HEK293 (cell line): Measurements from ENCODE around the gene ARFGEF2.

Experiments
- ATF2 ChIP-seq: fragments of 450-650 bp; formaldehyde crosslinking; IDR thresholded peaks from 2 replicates; pipeline ENCODE4 v1.5.1; 2016; ENCODE audit warnings: missing biosample characterization, missing genetic modification characterization, low read depth
- BCL11A ChIP-seq: fragments of 450-650 bp; formaldehyde crosslinking; IDR thresholded peaks from 2 replicates; pipeline ENCODE4 v1.5.1; 2016; ENCODE audit warnings: low read depth, missing biosample characterization, missing genetic modification characterization
- HOXA7 ChIP-seq: sonication (generic); formaldehyde crosslinking; IDR thresholded peaks from 2 replicates; pipeline ENCODE4 v1.8.1; 2022; ENCODE audit warnings: missing genetic modification reagents, borderline replicate concordance
- INSM2 ChIP-seq: fragments of 450-650 bp; formaldehyde crosslinking; IDR thresholded peaks from 2 replicates; pipeline ENCODE4 v1.5.1; 2016; ENCODE audit warnings: missing biosample characterization, missing genetic modification characterization
- KLF7 ChIP-seq: fragments of 450-650 bp; formaldehyde crosslinking; IDR thresholded peaks from 2 replicates; pipeline ENCODE4 v1.5.1; 2016; ENCODE audit warnings: missing biosample characterization, missing genetic modification characterization, borderline replicate concordance
- SP2 ChIP-seq: fragments of 450-650 bp; formaldehyde crosslinking; IDR thresholded peaks from 2 replicates; pipeline ENCODE4 v1.5.1; 2016; ENCODE audit warnings: missing biosample characterization, missing genetic modification characterization
- SP7 ChIP-seq: fragments of 450-650 bp; formaldehyde crosslinking; IDR thresholded peaks from 2 replicates; pipeline ENCODE4 v1.5.1; 2016; ENCODE audit warnings: missing biosample characterization, missing genetic modification characterization
- ZBTB11 ChIP-seq: fragments of 450-650 bp; formaldehyde crosslinking; conservative IDR thresholded peaks from 2 replicates; pipeline ENCODE4 v1.5.1; 2016; ENCODE audit warnings: low read depth, missing biosample characterization, missing genetic modification characterization
- ZBTB7A ChIP-seq: fragments of 450-650 bp; formaldehyde crosslinking; IDR thresholded peaks from 2 replicates; pipeline ENCODE4 v1.5.1; 2016; ENCODE audit warnings: low read depth, missing biosample characterization, missing genetic modification characterization
- ZFHX2 ChIP-seq: fragments of 450-650 bp; formaldehyde crosslinking; conservative IDR thresholded peaks from 2 replicates; pipeline ENCODE4 v1.5.1; 2016; ENCODE audit warnings: missing biosample characterization, missing genetic modification characterization
- ZFP3 ChIP-seq: fragments of 450-650 bp; formaldehyde crosslinking; IDR thresholded peaks from 2 replicates; pipeline ENCODE4 v1.5.1; 2016; ENCODE audit warnings: low read depth, missing biosample characterization, missing genetic modification characterization
- ZNF184 ChIP-seq: fragments of 450-650 bp; IDR thresholded peaks from 2 replicates; pipeline ENCODE4 v1.5.1; 2018; ENCODE audit warnings: missing biosample characterization, mild to moderate bottlenecking, missing genetic modification characterization
- ZNF19 ChIP-seq: fragments of 450-650 bp; formaldehyde crosslinking; IDR thresholded peaks from 2 replicates; pipeline ENCODE4; 2016; ENCODE audit warnings: missing biosample characterization, missing genetic modification characterization, low read depth
- ZNF221 ChIP-seq: fragments of 450-650 bp; formaldehyde crosslinking; IDR thresholded peaks from 2 replicates; pipeline ENCODE4 v1.5.1; 2017; ENCODE audit warnings: missing biosample characterization, missing genetic modification characterization, borderline replicate concordance
- ZNF23 ChIP-seq: fragments of 450-650 bp; formaldehyde crosslinking; IDR thresholded peaks from 2 replicates; pipeline ENCODE4 v1.5.1; 2016; ENCODE audit warnings: missing biosample characterization, missing genetic modification characterization, borderline replicate concordance
- ZNF292 ChIP-seq: fragments of 450-650 bp; formaldehyde crosslinking; IDR thresholded peaks from 2 replicates; pipeline ENCODE4 v1.5.1; 2016; ENCODE audit warnings: low read depth, missing biosample characterization, missing genetic modification characterization, borderline replicate concordance
- ZNF311 ChIP-seq: fragments of 450-650 bp; formaldehyde crosslinking; IDR thresholded peaks from 2 replicates; pipeline ENCODE4 v1.5.1; 2017; ENCODE audit warnings: missing biosample characterization, missing genetic modification characterization, borderline replicate concordance
- ZNF48 ChIP-seq: fragments of 450-650 bp; formaldehyde crosslinking; IDR thresholded peaks from 2 replicates; pipeline ENCODE4 v1.5.1; 2016; ENCODE audit warnings: missing biosample characterization, missing genetic modification characterization
- ZNF521 ChIP-seq: fragments of 450-650 bp; formaldehyde crosslinking; IDR thresholded peaks from 2 replicates; pipeline ENCODE4 v1.5.1; 2017; ENCODE audit warnings: missing biosample characterization, mild to moderate bottlenecking, missing genetic modification characterization
- ZNF558 ChIP-seq: fragments of 450-650 bp; formaldehyde crosslinking; IDR thresholded peaks from 2 replicates; pipeline ENCODE4 v1.5.1; 2016; ENCODE audit warnings: missing biosample characterization, missing genetic modification characterization
- ZNF585B ChIP-seq: fragments of 450-650 bp; formaldehyde crosslinking; IDR thresholded peaks from 2 replicates; pipeline ENCODE4 v1.5.1; 2016; ENCODE audit warnings: missing biosample characterization, missing genetic modification characterization
- ZNF596 ChIP-seq: fragments of 450-650 bp; IDR thresholded peaks from 2 replicates; pipeline ENCODE4 v1.5.0; 2018; ENCODE audit warnings: missing biosample characterization, mild to moderate bottlenecking, missing genetic modification characterization, moderate library complexity
- ZNF610 ChIP-seq: fragments of 450-650 bp; formaldehyde crosslinking; IDR thresholded peaks from 2 replicates; pipeline ENCODE4 v1.5.1; 2016; ENCODE audit warnings: missing biosample characterization, missing genetic modification characterization, borderline replicate concordance
- ZNF658 ChIP-seq: fragments of 450-650 bp; formaldehyde crosslinking; IDR thresholded peaks from 2 replicates; pipeline ENCODE4; 2016; ENCODE audit warnings: missing biosample characterization, missing genetic modification characterization
- ZNF677 ChIP-seq: fragments of 450-650 bp; IDR thresholded peaks from 2 replicates; pipeline ENCODE4 v1.5.0; 2018; ENCODE audit warnings: missing biosample characterization, mild to moderate bottlenecking, missing genetic modification characterization, moderate library complexity
- ZNF707 ChIP-seq: fragments of 450-650 bp; formaldehyde crosslinking; IDR thresholded peaks from 2 replicates; pipeline ENCODE4 v1.5.1; 2016; ENCODE audit warnings: missing biosample characterization, missing genetic modification characterization
- ZNF76 ChIP-seq: fragments of 450-650 bp; formaldehyde crosslinking; IDR thresholded peaks from 2 replicates; pipeline ENCODE4; 2016; ENCODE audit warnings: low read depth, missing biosample characterization, missing genetic modification characterization, borderline replicate concordance
- ZSCAN16 ChIP-seq: fragments of 450-650 bp; formaldehyde crosslinking; IDR thresholded peaks from 2 replicates; pipeline ENCODE4 v1.5.1; 2016; ENCODE audit warnings: missing biosample characterization, missing genetic modification characterization
- TF ChIP-seq, protein P1 (sequence below): fragments of 450-650 bp; formaldehyde crosslinking; IDR thresholded peaks from 2 replicates; pipeline ENCODE4 v1.5.1; 2016; ENCODE audit warnings: missing biosample characterization, missing genetic modification characterization
- TF ChIP-seq, protein P2 (sequence below): fragments of 450-650 bp; formaldehyde crosslinking; IDR thresholded peaks from 2 replicates; pipeline ENCODE4 v1.5.1; 2016; ENCODE audit warnings: missing biosample characterization, missing genetic modification characterization

ARFGEF2 gene

GRCh38 chr20:49046087-49046900 lies 124.8 kb downstream of the ARFGEF2 start, which contains the start of gene CSE1L (continued):
- TF ChIP-seq ZNF521 (tag by site-specific recombination) (no peak), ZNF23 (no peak), ZNF558 (tag by site-specific recombination) (no peak; the same call in 1 of the 2 replicates), ZNF76 (peak; percentile 63; the same call in 1 of the 2 replicates), INSM2 (tag by site-specific recombination) (0 out of 2 replicates have a peak, but pooled peaks have one; percentile 74), HOXA7 (CRISPR knock-in tag) (no peak), ZSCAN16 (peak; percentile 49; the same call in 1 of the 2 replicates), ZNF48 (tag by site-specific recombination) (no peak), ZNF292 (tag by site-specific recombination) (no peak), ZNF610 (peak; percentile 93), KLF7 (tag by site-specific recombination) (no peak; the same call in 1 of the 2 replicates), ZNF311 (tag by site-specific recombination) (no peak), BCL11A (tag by site-specific recombination) (no peak), ZNF19 (tag by site-specific recombination) (no peak), ZNF677 (tag by site-specific recombination) (no peak), ZNF707 (no peak), ZFHX2 (no peak), SP2 (tag by site-specific recombination) (peak; percentile 83), ZFP3 (tag by site-specific recombination) (no peak), ZNF658 (tag by site-specific recombination) (no peak), ZBTB11 (peak; percentile 60; the same call in 1 of the 2 replicates), SP7 (tag by site-specific recombination) (peak; percentile 92), ZBTB7A (tag by site-specific recombination) (peak; percentile 71), ZNF596 (no peak), ZNF184 (tag by site-specific recombination) (no peak), ZNF585B (tag by site-specific recombination) (no peak), ZNF221 (tag by site-specific recombination) (no peak), ATF2 (tag by site-specific recombination) (no peak)
- TF ChIP-seq, protein P1, sequence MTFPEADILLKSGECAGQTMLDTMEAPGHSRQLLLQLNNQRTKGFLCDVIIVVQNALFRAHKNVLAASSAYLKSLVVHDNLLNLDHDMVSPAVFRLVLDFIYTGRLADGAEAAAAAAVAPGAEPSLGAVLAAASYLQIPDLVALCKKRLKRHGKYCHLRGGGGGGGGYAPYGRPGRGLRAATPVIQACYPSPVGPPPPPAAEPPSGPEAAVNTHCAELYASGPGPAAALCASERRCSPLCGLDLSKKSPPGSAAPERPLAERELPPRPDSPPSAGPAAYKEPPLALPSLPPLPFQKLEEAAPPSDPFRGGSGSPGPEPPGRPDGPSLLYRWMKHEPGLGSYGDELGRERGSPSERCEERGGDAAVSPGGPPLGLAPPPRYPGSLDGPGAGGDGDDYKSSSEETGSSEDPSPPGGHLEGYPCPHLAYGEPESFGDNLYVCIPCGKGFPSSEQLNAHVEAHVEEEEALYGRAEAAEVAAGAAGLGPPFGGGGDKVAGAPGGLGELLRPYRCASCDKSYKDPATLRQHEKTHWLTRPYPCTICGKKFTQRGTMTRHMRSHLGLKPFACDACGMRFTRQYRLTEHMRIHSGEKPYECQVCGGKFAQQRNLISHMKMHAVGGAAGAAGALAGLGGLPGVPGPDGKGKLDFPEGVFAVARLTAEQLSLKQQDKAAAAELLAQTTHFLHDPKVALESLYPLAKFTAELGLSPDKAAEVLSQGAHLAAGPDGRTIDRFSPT, result peak; percentile 99
- TF ChIP-seq, protein P2, sequence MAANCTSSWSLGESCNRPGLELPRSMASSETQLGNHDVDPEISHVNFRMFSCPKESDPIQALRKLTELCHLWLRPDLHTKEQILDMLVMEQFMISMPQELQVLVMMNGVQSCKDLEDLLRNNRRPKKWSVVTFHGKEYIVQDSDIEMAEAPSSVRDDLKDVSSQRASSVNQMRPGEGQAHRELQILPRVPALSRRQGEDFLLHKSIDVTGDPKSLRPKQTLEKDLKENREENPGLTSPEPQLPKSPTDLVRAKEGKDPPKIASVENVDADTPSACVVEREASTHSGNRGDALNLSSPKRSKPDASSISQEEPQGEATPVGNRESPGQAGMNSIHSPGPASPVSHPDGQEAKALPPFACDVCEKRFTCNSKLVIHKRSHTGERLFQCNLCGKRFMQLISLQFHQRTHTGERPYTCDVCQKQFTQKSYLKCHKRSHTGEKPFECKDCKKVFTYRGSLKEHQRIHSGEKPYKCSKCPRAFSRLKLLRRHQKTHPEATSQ, result peak; percentile 90
